ENCODE measurements around the gene ZNF428. TPM values are rescaled to one million over a fixed set of nuclear protein-coding genes. Genes with fewer than 3 reads are reported as not detected.

Gene ZNF428
- polyA plus RNA-seq, 4 donors = 16.8 to 43.2 (median 25.3) TPM

DNA sequence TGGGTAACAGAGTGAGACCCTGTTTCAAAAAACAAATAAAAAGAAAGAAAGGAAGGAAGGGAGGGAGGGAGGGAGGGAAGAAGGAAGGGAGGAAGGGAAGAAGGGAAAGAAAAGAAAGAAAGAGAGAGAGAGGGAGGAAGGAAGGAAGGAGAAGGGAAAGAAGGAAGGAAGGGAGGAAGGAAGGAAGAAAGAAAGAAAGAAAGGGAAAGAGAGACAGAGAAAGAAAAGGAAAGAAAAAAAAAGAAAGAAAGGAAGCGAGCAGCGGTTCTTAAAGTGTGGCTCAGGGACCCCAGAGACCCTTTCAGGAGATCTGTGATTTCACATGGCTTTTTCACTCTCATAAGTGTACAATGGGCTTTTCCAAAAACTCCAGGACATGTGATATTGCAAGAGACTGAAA, 30.1 kb upstream of the ZNF428 start:
- H3K9me3 ChIP-seq (ENCODE audit: control insufficient read depth in 2 of 2, insufficient read depth in 1 of 2, low read depth in 1 of 2, low read length in 1 of 2) = peaks cover 0 to 5% of the 10 kb centered on the region in 2 donors
- 74 to 86% (median 82%) methylated on average over 2 of the region's 2 CpGs for WGBS, 3 donors
- no peak overlapping the region for H3K4me3 ChIP-seq (ENCODE audit: low read depth in 1 of 3, low read length in 3 of 3)
- peaks cover 0 to 4% (median 3%) of the 10 kb centered on the region in 3 donors for H3K36me3 ChIP-seq (ENCODE audit: control insufficient read depth in 3 of 3, insufficient read depth in 2 of 3, low read depth in 1 of 3, low read length in 3 of 3)
- no peaks in the 10 kb centered on the region for H3K4me1 ChIP-seq (ENCODE audit: control insufficient read depth in 3 of 3, insufficient read depth in 2 of 3, low read depth in 1 of 3, low read length in 2 of 3)
- no peak for FAIRE-seq
- no peak overlapping the region for H3K27ac ChIP-seq (ENCODE audit: low read depth in 1 of 3, low read length in 2 of 3)
- H3K27me3 ChIP-seq (ENCODE audit: control insufficient read depth in 3 of 3, insufficient read depth in 3 of 3, low read length in 3 of 3) = no peaks in the 10 kb centered on the region
- no peak for DNase-seq

DNA sequence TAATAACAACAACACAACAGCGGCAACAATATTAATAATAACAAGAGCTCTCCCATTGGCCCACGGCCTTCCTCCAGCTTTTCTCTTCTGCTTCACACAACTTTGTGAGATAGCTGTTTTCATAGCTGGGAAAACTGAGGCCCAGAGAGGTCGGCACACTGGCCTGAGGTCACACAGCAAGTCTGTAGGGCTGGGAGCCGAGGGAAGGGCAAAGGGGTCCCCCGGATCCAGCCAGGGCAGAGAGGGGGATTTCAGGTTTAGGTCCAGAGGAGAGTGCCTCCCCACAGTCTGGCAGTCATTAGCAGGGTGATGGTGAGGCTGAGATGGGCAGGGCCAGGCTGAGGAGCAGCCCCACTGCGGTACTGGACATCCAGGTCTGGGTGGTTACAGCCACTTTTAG, 29.2 kb upstream of the ZNF428 start:
- no peak overlapping the region for H3K4me3 ChIP-seq (ENCODE audit: low read depth in 1 of 3, low read length in 3 of 3)
- peaks cover 0 to 5% of the 10 kb centered on the region in 2 donors for H3K9me3 ChIP-seq (ENCODE audit: control insufficient read depth in 2 of 2, insufficient read depth in 1 of 2, low read depth in 1 of 2, low read length in 1 of 2)
- 95 to 96% (median 95%) methylated on average over 6 of the region's 6 CpGs for WGBS, 3 donors
- DNase-seq (no peak), FAIRE-seq (no peak)
- no peaks in the 10 kb centered on the region for H3K27me3 ChIP-seq (ENCODE audit: control insufficient read depth in 3 of 3, insufficient read depth in 3 of 3, low read length in 3 of 3)
- peaks cover 0 to 4% (median 3%) of the 10 kb centered on the region in 3 donors for H3K36me3 ChIP-seq (ENCODE audit: control insufficient read depth in 3 of 3, insufficient read depth in 2 of 3, low read depth in 1 of 3, low read length in 3 of 3)
- no peaks in the 10 kb centered on the region for H3K4me1 ChIP-seq (ENCODE audit: control insufficient read depth in 3 of 3, insufficient read depth in 2 of 3, low read depth in 1 of 3, low read length in 2 of 3)
- no peak overlapping the region for H3K27ac ChIP-seq (ENCODE audit: low read depth in 1 of 3, low read length in 2 of 3)

DNA sequence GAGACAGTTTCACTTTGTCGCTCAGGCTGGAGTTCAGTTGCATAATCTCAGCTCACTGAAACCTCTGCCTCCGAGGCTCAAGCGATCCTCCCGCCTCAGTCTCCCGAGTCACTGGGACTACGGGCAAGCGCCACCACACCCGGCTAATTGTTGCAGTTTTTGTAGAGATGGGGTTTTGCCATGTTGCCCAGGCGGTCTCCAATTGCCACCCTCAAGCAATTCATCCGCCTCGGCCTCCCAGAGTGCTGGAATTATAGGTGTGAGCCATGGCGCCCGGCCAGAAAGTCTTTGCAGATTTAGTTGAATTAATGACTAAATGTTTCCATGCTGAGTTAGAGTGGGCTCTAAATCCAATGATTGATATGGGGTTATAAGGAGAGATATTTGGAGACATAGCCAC, 24.8 kb upstream of the ZNF428 start:
- WGBS, 3 donors = 76 to 88% (median 79%) methylated on average over 13 of the region's 13 CpGs
- no peak for DNase-seq
- Histone ChIP-seq H3K27ac (ENCODE audit: low read depth in 1 of 3, low read length in 2 of 3) (no peak overlapping the region), H3K9me3 (ENCODE audit: control insufficient read depth in 2 of 2, insufficient read depth in 1 of 2, low read depth in 1 of 2, low read length in 1 of 2) (peaks cover 0 to 5% of the 10 kb centered on the region in 2 donors), H3K4me3 (ENCODE audit: low read depth in 1 of 3, low read length in 3 of 3) (no peak overlapping the region), H3K36me3 (ENCODE audit: control insufficient read depth in 3 of 3, insufficient read depth in 2 of 3, low read depth in 1 of 3, low read length in 3 of 3) (peaks cover 0 to 4% (median 3%) of the 10 kb centered on the region in 3 donors), H3K4me1 (ENCODE audit: control insufficient read depth in 3 of 3, insufficient read depth in 2 of 3, low read depth in 1 of 3, low read length in 2 of 3) (peaks cover 0 to 5% (median 0%) of the 10 kb centered on the region in 3 donors), H3K27me3 (ENCODE audit: control insufficient read depth in 3 of 3, insufficient read depth in 3 of 3, low read length in 3 of 3) (peaks cover 0 to 16% (median 0%) of the 10 kb centered on the region in 3 donors)
- FAIRE-seq = no peak

DNA sequence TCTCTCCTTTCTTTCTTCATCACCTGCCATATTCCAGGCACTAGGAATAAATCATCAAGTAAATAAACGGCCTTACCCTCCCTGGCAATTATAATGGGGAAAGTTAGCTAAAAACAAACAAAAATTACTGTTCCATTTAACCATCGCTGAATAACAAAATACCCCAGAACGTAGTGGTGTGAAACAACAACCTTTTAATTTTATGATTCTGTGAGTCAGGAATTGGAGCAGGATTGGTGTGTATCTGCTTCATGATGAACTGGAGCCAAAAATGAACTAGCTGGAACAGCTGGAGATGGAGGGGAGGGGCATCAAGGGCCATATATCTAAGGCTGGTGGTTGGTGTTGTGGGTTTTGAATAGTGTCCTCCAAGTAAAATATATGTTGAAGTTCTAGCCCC, 23.9 kb upstream of the ZNF428 start:
- peaks cover 0 to 5% of the 10 kb centered on the region in 2 donors for H3K9me3 ChIP-seq (ENCODE audit: control insufficient read depth in 2 of 2, insufficient read depth in 1 of 2, low read depth in 1 of 2, low read length in 1 of 2)
- peaks cover 0 to 5% (median 0%) of the 10 kb centered on the region in 3 donors for H3K4me1 ChIP-seq (ENCODE audit: control insufficient read depth in 3 of 3, insufficient read depth in 2 of 3, low read depth in 1 of 3, low read length in 2 of 3)
- H3K4me3 ChIP-seq (ENCODE audit: low read depth in 1 of 3, low read length in 3 of 3) = no peak overlapping the region
- 44 to 62% (median 53%) methylated on average over 3 of the region's 3 CpGs for whole genome bisulfite sequencing, 3 donors
- H3K36me3 ChIP-seq (ENCODE audit: control insufficient read depth in 3 of 3, insufficient read depth in 2 of 3, low read depth in 1 of 3, low read length in 3 of 3) = peaks cover 0 to 3% (median 0%) of the 10 kb centered on the region in 3 donors
- FAIRE-seq = no peak
- H3K27ac ChIP-seq (ENCODE audit: low read depth in 1 of 3, low read length in 2 of 3) = no peak overlapping the region
- peaks cover 0 to 24% (median 5%) of the 10 kb centered on the region in 3 donors for H3K27me3 ChIP-seq (ENCODE audit: control insufficient read depth in 3 of 3, insufficient read depth in 3 of 3, low read length in 3 of 3)
- no peak for DNase-seq

DNA sequence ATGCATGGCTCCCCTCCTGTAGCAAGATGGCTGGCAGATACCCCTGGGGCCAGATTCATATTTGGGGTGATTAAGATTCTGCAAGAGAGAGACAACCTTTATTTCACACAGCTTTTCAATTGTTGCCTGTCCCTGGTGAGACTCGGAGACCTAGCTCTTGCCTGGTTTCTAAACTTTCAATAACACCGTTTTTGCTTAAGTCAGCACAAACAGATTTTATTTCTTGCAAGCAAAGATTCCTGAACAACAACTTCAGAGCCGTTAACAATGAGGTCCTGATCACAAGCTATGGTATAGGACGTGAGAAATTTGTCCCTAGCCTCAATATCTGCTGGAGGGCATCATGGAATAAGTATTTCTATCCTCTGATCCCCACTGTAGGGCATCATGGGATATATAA, 23.1 kb upstream of the ZNF428 start:
- FAIRE-seq (no peak), DNase-seq (no peak)
- Histone ChIP-seq H3K27ac (ENCODE audit: low read depth in 1 of 3, low read length in 2 of 3) (no peak overlapping the region), H3K36me3 (ENCODE audit: control insufficient read depth in 3 of 3, insufficient read depth in 2 of 3, low read depth in 1 of 3, low read length in 3 of 3) (no peaks in the 10 kb centered on the region), H3K4me1 (ENCODE audit: control insufficient read depth in 3 of 3, insufficient read depth in 2 of 3, low read depth in 1 of 3, low read length in 2 of 3) (peaks cover 0 to 5% (median 0%) of the 10 kb centered on the region in 3 donors), H3K9me3 (ENCODE audit: control insufficient read depth in 2 of 2, insufficient read depth in 1 of 2, low read depth in 1 of 2, low read length in 1 of 2) (peaks cover 0 to 5% of the 10 kb centered on the region in 2 donors), H3K4me3 (ENCODE audit: low read depth in 1 of 3, low read length in 3 of 3) (no peak overlapping the region), H3K27me3 (ENCODE audit: control insufficient read depth in 3 of 3, insufficient read depth in 3 of 3, low read length in 3 of 3) (peaks cover 0 to 28% (median 5%) of the 10 kb centered on the region in 3 donors)
- 73 to 80% (median 76%) methylated on average over 4 of the region's 4 CpGs for WGBS, 3 donors

DNA sequence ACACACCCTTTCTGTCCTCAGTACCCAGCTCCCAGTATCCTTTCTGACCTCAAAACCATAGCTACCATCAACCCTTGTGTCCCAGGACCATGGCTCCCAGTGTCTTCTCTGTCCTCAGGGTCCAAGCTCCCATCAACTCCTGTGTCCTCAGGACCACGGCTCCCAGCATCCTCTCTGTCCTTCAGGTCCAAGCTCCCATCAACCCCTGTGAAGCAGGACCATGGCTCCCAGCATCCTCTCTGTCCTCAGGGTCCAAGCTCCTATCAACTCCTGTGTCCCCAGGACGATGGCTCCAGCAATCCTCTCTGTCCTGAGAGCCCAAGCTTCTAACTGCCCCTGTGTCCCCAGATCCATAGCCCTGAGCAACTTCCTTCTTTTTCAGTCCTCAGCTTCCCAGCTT, 21.9 kb upstream of the ZNF428 start:
- FAIRE-seq (no peak), DNase-seq (no peak)
- Histone ChIP-seq H3K4me3 (ENCODE audit: low read depth in 1 of 3, low read length in 3 of 3) (no peak overlapping the region), H3K4me1 (ENCODE audit: control insufficient read depth in 3 of 3, insufficient read depth in 2 of 3, low read depth in 1 of 3, low read length in 2 of 3) (peaks cover 0 to 5% (median 0%) of the 10 kb centered on the region in 3 donors), H3K27ac (ENCODE audit: low read depth in 1 of 3, low read length in 2 of 3) (no peak overlapping the region), H3K9me3 (ENCODE audit: control insufficient read depth in 2 of 2, insufficient read depth in 1 of 2, low read depth in 1 of 2, low read length in 1 of 2) (peaks cover 0 to 2% of the 10 kb centered on the region in 2 donors), H3K27me3 (ENCODE audit: control insufficient read depth in 3 of 3, insufficient read depth in 3 of 3, low read length in 3 of 3) (peaks cover 0 to 28% (median 5%) of the 10 kb centered on the region in 3 donors), H3K36me3 (ENCODE audit: control insufficient read depth in 3 of 3, insufficient read depth in 2 of 3, low read depth in 1 of 3, low read length in 3 of 3) (no peaks in the 10 kb centered on the region)
- WGBS, 3 donors = 52 to 77% (median 76%) methylated on average over 2 of the region's 2 CpGs

DNA sequence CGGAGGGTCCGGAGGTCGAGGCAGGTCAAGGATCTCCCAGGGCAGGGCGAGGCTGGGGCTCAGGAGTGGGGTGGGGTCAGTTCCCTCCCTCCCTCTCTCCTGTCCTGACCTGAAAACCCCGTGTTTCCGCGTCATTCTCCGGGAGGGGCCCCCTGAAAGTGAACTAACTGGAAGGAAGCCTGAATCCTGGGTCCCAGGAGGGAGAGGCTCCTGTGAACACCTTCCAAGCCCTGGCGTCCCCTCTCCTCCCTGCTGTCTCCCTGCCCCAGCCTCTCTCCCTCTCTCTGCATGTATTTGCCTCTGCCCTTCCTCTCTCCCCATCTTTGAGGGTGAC, 21.0 kb upstream of the ZNF428 start:
- FAIRE-seq (no peak), DNase-seq (no peak)
- Histone ChIP-seq H3K27me3 (ENCODE audit: control insufficient read depth in 3 of 3, insufficient read depth in 3 of 3, low read length in 3 of 3) (peaks cover 0 to 28% (median 5%) of the 10 kb centered on the region in 3 donors), H3K36me3 (ENCODE audit: control insufficient read depth in 3 of 3, insufficient read depth in 2 of 3, low read depth in 1 of 3, low read length in 3 of 3) (no peaks in the 10 kb centered on the region), H3K9me3 (ENCODE audit: control insufficient read depth in 2 of 2, insufficient read depth in 1 of 2, low read depth in 1 of 2, low read length in 1 of 2) (no peaks in the 10 kb centered on the region), H3K4me3 (ENCODE audit: low read depth in 1 of 3, low read length in 3 of 3) (peak overlapping the region in 2 of 3 donors; percentile 43 to 65), H3K27ac (ENCODE audit: low read depth in 1 of 3, low read length in 2 of 3) (no peak overlapping the region), H3K4me1 (ENCODE audit: control insufficient read depth in 3 of 3, insufficient read depth in 2 of 3, low read depth in 1 of 3, low read length in 2 of 3) (peaks cover 0 to 5% (median 0%) of the 10 kb centered on the region in 3 donors)
- WGBS, 3 donors = 10 to 13% (median 13%) methylated on average over 5 to 9 of the region's 9 CpGs

DNA sequence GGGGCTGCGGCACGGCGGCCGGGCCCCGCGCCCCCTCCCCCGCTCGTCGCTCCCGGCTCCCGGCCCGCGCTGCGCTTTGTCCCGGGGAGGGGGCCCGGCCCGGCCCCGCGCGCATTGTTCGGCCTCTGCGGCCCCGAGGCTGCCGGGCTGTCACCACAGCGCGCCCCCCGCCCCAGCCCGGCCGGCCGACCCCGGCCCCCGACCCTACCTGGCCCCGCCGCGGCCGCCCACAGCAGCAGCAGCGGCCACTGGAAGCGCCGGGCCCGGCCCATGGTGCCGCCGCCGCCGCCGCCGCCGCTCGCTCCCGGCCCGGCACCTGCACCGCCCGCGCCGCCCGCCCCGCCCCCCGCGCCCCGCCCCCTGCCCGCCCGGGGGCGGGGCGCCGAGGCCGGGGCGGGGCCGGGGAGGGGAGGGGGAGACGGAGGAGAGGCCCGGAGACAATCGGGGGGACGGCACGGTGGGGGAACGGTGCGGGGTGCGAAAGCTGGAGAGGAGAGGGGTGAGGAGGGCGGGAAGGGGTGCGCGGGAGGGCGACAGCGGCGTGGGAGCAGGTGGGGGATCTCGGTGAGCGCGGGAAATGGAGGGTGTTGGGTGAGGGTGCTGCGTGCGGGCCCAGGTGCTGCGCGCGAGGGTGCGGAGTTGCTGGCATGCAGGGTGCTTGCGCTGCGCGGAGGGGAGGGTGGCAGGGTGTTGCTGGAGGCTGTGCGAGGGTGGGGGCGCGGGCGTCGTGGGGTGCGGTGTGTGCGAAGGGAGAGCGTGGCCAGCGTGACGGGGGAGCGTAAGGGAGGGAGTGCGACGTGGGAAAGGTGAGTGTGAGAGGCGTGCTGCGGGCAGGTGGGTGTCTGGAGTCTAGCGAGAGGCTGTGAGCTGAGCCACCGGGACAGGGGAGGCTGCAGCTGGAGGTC, 20.3 kb upstream of the ZNF428 start, which contains the start of gene CADM4:
Gene CADM4 (minus strand): TSS at position 332 of the 905 bp plus-strand sequence. CDS start 60 bp downstream, at position 272.
- no peaks in the 10 kb centered on the region for H3K9me3 ChIP-seq (ENCODE audit: control insufficient read depth in 2 of 2, insufficient read depth in 1 of 2, low read depth in 1 of 2, low read length in 1 of 2)
- no peak within 1 kb of the TSS for H3K27ac ChIP-seq (ENCODE audit: low read depth in 1 of 3, low read length in 2 of 3)
- peaks cover 0 to 28% (median 5%) of the 10 kb centered on the region in 3 donors for H3K27me3 ChIP-seq (ENCODE audit: control insufficient read depth in 3 of 3, insufficient read depth in 3 of 3, low read length in 3 of 3)
- FAIRE-seq (no peak), DNase-seq (peak; percentile 33 to 64)
- H3K4me3 ChIP-seq (ENCODE audit: low read depth in 1 of 3, low read length in 3 of 3) = peak within 1 kb of the TSS; percentile 33 to 65 (median 43)
- peaks cover 0 to 12% (median 0%) of the 10 kb centered on the region in 3 donors for H3K4me1 ChIP-seq (ENCODE audit: control insufficient read depth in 3 of 3, insufficient read depth in 2 of 3, low read depth in 1 of 3, low read length in 2 of 3)
- 0 to 2% (median 1%) methylated on average over 38 to 110 of the region's 110 CpGs for WGBS, 3 donors
- no peaks in the 10 kb centered on the region for H3K36me3 ChIP-seq (ENCODE audit: control insufficient read depth in 3 of 3, insufficient read depth in 2 of 3, low read depth in 1 of 3, low read length in 3 of 3)

Data from small intestine (tissue), 7 donors.